GM21723 (cell line): ENCODE measurements around the gene ASCL3.
"Not testable (repeated sequence)": the region's sequence is repeated elsewhere in the genome, so short reads cannot be mapped to it uniquely, and the experiment has no call there.

Experiments
- ATAC-seq: cut with Tn5 transposase; IDR thresholded peaks from one replicate; pipeline ENCODE4 v1.9.1; 2021; ENCODE audit warnings: mild to moderate bottlenecking, moderate library complexity; ENCODE audit not compliant: unreplicated experiment

The ASCL3 gene

DNA sequence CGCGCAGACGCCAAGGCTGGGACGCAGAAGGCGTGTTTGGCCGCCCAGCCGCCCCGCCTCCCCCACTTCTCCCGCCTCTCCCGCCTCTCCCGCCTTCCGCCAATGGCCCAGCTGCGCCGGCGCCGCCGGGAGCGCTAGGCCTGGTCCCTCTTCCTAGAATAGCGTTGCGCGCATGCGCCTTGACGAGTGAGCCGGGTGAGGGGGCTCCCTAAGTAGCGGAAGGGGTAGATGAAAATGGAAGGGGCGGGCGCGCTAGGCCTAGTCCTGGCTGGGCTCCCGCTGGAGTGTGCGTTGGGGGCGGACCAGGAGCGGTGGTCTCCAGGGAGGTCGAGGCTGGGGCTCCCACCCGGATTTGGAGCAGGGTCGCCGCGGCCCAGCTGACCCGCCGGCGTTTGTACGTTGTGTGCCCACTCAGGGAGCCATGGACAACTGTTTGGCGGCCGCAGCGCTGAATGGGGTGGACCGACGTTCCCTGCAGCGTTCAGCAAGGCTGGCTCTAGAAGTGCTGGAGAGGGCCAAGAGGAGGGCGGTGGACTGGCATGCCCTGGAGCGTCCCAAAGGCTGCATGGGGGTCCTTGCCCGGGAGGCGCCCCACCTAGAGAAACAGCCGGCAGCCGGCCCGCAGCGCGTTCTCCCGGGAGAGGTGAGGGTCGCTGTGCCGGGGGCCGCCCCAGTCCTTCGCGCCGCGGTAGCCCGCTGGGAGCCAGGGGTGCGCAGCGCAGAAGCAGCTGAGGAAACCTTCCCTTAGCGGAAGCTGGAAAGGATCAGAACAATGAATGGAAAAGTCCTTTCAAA lies 31.6 kb downstream of the ASCL3 start, which contains the start of gene AKIP1:
Gene AKIP1 (plus strand): TSS at position 161 of the 795 bp plus-strand sequence. CDS start 261 bp downstream, at position 422.
- peak; percentile 70 for ATAC-seq

DNA sequence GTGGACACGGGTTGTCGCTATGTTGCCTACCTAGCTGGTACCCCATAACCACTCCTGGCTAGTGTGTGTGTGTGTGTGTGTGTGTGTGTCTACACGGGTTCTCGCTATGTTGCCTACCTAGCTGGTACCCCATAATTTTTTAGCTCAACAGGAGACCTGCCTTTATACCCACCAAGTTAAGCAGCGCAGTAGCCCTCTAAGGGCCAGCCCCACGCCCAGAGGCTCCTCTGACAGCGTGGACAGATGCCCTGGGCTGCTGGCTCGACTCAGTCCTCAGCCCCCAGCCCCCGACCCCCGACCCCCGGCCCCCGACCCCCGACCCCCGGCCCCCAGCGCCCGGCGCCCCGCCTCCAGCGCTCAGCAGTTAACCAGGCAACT lies 32.2 kb downstream of the ASCL3 start:
- peak; percentile 25 for ATAC-seq

DNA sequence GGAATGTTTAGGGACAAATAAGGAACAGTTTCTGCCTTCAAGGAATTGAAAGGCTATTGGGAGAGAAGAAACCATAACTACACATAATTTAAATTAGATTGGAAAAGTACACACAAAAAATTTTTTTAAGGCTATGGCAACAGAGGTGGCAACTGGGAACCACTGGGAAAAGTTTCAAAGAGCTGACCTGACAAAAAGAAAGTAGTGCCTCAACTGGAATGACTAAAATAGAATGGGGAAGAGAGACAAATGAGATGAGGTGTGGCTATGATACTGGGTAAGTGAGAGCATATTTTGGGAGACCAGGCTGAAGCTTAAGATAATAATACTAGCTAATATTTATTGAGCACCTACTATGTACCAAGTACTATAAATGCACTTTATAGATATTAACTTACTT lies 34.7 kb downstream of the ASCL3 start:
- no peak for ATAC-seq

GRCh38 chr11:8907116-8907515 lies 35.7 kb downstream of the ASCL3 start:
- ATAC-seq = no peak

GRCh38 chr11:8905528-8906165 lies 37.2 kb downstream of the ASCL3 start:
- ATAC-seq = no peak

DNA sequence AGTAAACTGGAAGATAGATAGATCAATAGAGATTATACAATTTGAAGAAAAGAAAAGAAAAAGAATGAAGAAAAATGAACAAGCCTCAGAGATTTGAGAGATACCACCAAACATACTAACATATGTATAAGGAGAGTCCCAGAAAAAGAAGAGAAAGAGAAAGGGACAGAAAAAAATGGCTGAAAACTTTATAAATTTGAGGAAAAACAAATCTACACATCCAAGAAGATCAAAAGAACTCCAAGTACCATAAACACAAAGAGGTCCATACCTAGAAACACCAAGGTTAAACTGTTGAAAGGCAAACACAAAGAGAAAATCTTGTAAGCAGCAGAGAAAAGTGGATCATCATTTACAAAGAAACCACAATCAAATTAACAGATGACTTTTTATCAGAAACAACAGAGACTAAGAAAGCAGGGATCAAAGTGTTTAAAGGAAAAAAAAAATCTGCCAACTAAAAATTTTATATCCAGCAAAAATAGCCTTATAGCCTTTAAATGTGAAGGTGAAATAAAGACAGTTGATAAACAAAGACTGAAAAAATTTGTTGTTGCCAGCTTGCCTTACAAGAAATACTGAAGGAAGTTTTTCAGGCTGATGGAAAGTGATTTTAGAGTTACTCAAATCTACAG lies 43.6 kb downstream of the ASCL3 start:
- ATAC-seq = no peak

DNA sequence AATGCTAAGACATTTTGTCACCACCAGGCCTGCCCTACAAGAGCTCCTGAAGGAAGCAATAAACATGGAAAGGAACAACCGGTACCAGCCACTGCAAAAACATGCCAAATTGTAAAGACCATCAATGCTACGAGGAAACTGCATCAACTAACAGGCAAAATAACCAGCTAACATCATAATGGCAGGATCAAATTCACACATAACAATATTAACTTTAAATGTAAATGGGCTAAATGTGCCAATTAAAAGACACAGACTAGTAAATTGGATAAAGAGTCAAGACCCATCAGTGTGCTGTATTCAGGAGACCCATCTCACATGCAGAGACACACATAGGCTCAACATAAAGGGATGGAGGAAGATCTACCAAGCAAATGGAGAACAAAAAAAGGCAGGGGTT lies 51.6 kb downstream of the ASCL3 start:
- ATAC-seq = not testable (repeated sequence)
